Measurements from ENCODE around the gene NDUFS7. TPM values are rescaled to one million over a fixed set of nuclear protein-coding genes. Genes with fewer than 3 reads are reported as not detected.

NDUFS7 gene
- total RNA-seq, 1 donor from 2014 or later, result 98.8 TPM

GRCh38 chr19:1383017-1383311, 743 bp upstream of the NDUFS7 start:
- peak overlapping the region; percentile 84 for H3K4me3 Mint-ChIP-seq
- H3K9me3 Mint-ChIP-seq, result no peaks in the 10 kb centered on the region
- peaks cover 18% of the 10 kb centered on the region for H3K4me1 Mint-ChIP-seq (ENCODE audit: low read depth)
- no peak for DNase-seq (ENCODE audit: low spot score)
- H3K36me3 Mint-ChIP-seq (ENCODE audit: low read depth), result peaks cover 2% of the 10 kb centered on the region
- peaks cover 9% of the 10 kb centered on the region for H3K27me3 Mint-ChIP-seq (ENCODE audit: insufficient read depth)
- intact Hi-C loops (cut with micrococcal nuclease), result loop anchor here (1.0 to 5.0 kb wide), 5 partner anchors 24 to 251 kb away; partner anchors contain the start of genes C19orf25, DAZAP1 and RPS15
- peak overlapping the region; percentile 99 for H3K27ac Mint-ChIP-seq

- Mint-ChIP-seq H3K9me3 (no peaks in the 10 kb centered on the region), H3K27me3 (ENCODE audit: insufficient read depth) (peaks cover 9% of the 10 kb centered on the region), H3K36me3 (ENCODE audit: low read depth) (peaks cover 7% of the 10 kb centered on the region), H3K4me3 (peak overlapping the region; percentile 84), H3K4me1 (ENCODE audit: low read depth) (peaks cover 18% of the 10 kb centered on the region), H3K27ac (peak overlapping the region; percentile 68)
- no peak for DNase-seq (ENCODE audit: low spot score)
- intact Hi-C loops (cut with micrococcal nuclease), result loop anchor here (5.0 kb wide), 1 partner anchor 252 kb away; no protein-coding TSS in a partner anchor
These were observed 367 bp downstream of the NDUFS7 start for GRCh38 chr19:1384085-1384462.

GRCh38 chr19:1384478-1385110, 887 bp downstream of the NDUFS7 start:
- intact Hi-C loops (cut with micrococcal nuclease), result loop anchor here (5.0 kb wide), 1 partner anchor 252 kb away; no protein-coding TSS in a partner anchor
- no peak for DNase-seq (ENCODE audit: low spot score)
- H3K27ac Mint-ChIP-seq, result peak overlapping the region; percentile 68
- H3K36me3 Mint-ChIP-seq (ENCODE audit: low read depth), result peaks cover 8% of the 10 kb centered on the region
- no peaks in the 10 kb centered on the region for H3K9me3 Mint-ChIP-seq
- H3K27me3 Mint-ChIP-seq (ENCODE audit: insufficient read depth), result peaks cover 9% of the 10 kb centered on the region
- H3K4me3 Mint-ChIP-seq, result peak overlapping the region; percentile 84
- peaks cover 18% of the 10 kb centered on the region for H3K4me1 Mint-ChIP-seq (ENCODE audit: low read depth)

- no peak for DNase-seq (ENCODE audit: low spot score)
- Mint-ChIP-seq H3K36me3 (ENCODE audit: low read depth) (peaks cover 10% of the 10 kb centered on the region), H3K4me3 (peak overlapping the region; percentile 15), H3K4me1 (ENCODE audit: low read depth) (peaks cover 18% of the 10 kb centered on the region), H3K9me3 (no peaks in the 10 kb centered on the region), H3K27ac (no peak overlapping the region), H3K27me3 (ENCODE audit: insufficient read depth) (peaks cover 9% of the 10 kb centered on the region)
- intact Hi-C loops (cut with micrococcal nuclease), result no loop called here
These were observed 2.1 kb downstream of the NDUFS7 start for GRCh38 chr19:1385816-1386215.

GRCh38 chr19:1386945-1387683, 3.4 kb downstream of the NDUFS7 start:
- Mint-ChIP-seq H3K36me3 (ENCODE audit: low read depth) (peaks cover 17% of the 10 kb centered on the region), H3K4me1 (ENCODE audit: low read depth) (peaks cover 18% of the 10 kb centered on the region), H3K9me3 (no peaks in the 10 kb centered on the region), H3K27me3 (ENCODE audit: insufficient read depth) (peaks cover 7% of the 10 kb centered on the region), H3K27ac (no peak overlapping the region), H3K4me3 (no peak overlapping the region)
- no peak for DNase-seq (ENCODE audit: low spot score)
- intact Hi-C loops (cut with micrococcal nuclease), result no loop called here

GRCh38 chr19:1387684-1388636, 4.3 kb downstream of the NDUFS7 start:
- Mint-ChIP-seq H3K27me3 (ENCODE audit: insufficient read depth) (peaks cover 7% of the 10 kb centered on the region), H3K9me3 (no peaks in the 10 kb centered on the region), H3K4me3 (no peak overlapping the region), H3K4me1 (ENCODE audit: low read depth) (peaks cover 15% of the 10 kb centered on the region), H3K27ac (no peak overlapping the region), H3K36me3 (ENCODE audit: low read depth) (peaks cover 21% of the 10 kb centered on the region)
- DNase-seq (ENCODE audit: low spot score), result no peak
- intact Hi-C loops (cut with micrococcal nuclease), result no loop called here

- no peak overlapping the region for H3K4me3 Mint-ChIP-seq
- peaks cover 21% of the 10 kb centered on the region for H3K36me3 Mint-ChIP-seq (ENCODE audit: low read depth)
- no peaks in the 10 kb centered on the region for H3K9me3 Mint-ChIP-seq
- DNase-seq (ENCODE audit: low spot score), result no peak
- intact Hi-C loops (cut with micrococcal nuclease), result no loop called here
- no peak overlapping the region for H3K27ac Mint-ChIP-seq
- H3K27me3 Mint-ChIP-seq (ENCODE audit: insufficient read depth), result peaks cover 1% of the 10 kb centered on the region
- peaks cover 8% of the 10 kb centered on the region for H3K4me1 Mint-ChIP-seq (ENCODE audit: low read depth)
These were observed 4.9 kb downstream of the NDUFS7 start for GRCh38 chr19:1388637-1389026.

- H3K36me3 Mint-ChIP-seq (ENCODE audit: low read depth), result peaks cover 21% of the 10 kb centered on the region
- no peak overlapping the region for H3K4me3 Mint-ChIP-seq
- no peaks in the 10 kb centered on the region for H3K9me3 Mint-ChIP-seq
- no peaks in the 10 kb centered on the region for H3K27me3 Mint-ChIP-seq (ENCODE audit: insufficient read depth)
- H3K4me1 Mint-ChIP-seq (ENCODE audit: low read depth), result peaks cover 7% of the 10 kb centered on the region
- intact Hi-C loops (cut with micrococcal nuclease), result no loop called here
- no peak for DNase-seq (ENCODE audit: low spot score)
- H3K27ac Mint-ChIP-seq, result no peak overlapping the region
These were observed 5.6 kb downstream of the NDUFS7 start for GRCh38 chr19:1389033-1389940.

- H3K27ac Mint-ChIP-seq, result no peak overlapping the region
These were observed 7.2 kb downstream of the NDUFS7 start for GRCh38 chr19:1390890-1391423.

GRCh38 chr19:1392407-1392806, 8.7 kb downstream of the NDUFS7 start:
- no peak overlapping the region for H3K4me3 Mint-ChIP-seq

More at GRCh38 chr19:1390890-1391423, 7.2 kb downstream of the NDUFS7 start:
- Mint-ChIP-seq H3K27me3 (ENCODE audit: insufficient read depth) (no peaks in the 10 kb centered on the region), H3K9me3 (no peaks in the 10 kb centered on the region), H3K36me3 (ENCODE audit: low read depth) (peaks cover 19% of the 10 kb centered on the region), H3K4me1 (ENCODE audit: low read depth) (no peaks in the 10 kb centered on the region), H3K4me3 (no peak overlapping the region)
- no peak for DNase-seq (ENCODE audit: low spot score)
- intact Hi-C loops (cut with micrococcal nuclease), result no loop called here

GRCh38 chr19:1392939-1393530, 9.3 kb downstream of the NDUFS7 start:
- Mint-ChIP-seq H3K4me3 (no peak overlapping the region), H3K9me3 (no peaks in the 10 kb centered on the region), H3K4me1 (ENCODE audit: low read depth) (no peaks in the 10 kb centered on the region), H3K27me3 (ENCODE audit: insufficient read depth) (no peaks in the 10 kb centered on the region), H3K27ac (no peak overlapping the region), H3K36me3 (ENCODE audit: low read depth) (peaks cover 19% of the 10 kb centered on the region)
- DNase-seq (ENCODE audit: low spot score), result no peak
- intact Hi-C loops (cut with micrococcal nuclease), result no loop called here

More at GRCh38 chr19:1392407-1392806, 8.7 kb downstream of the NDUFS7 start:
- no peak overlapping the region for H3K27ac Mint-ChIP-seq
- DNase-seq (ENCODE audit: low spot score), result no peak
- H3K4me1 Mint-ChIP-seq (ENCODE audit: low read depth), result no peaks in the 10 kb centered on the region
- no peaks in the 10 kb centered on the region for H3K27me3 Mint-ChIP-seq (ENCODE audit: insufficient read depth)
- intact Hi-C loops (cut with micrococcal nuclease), result no loop called here
- peaks cover 19% of the 10 kb centered on the region for H3K36me3 Mint-ChIP-seq (ENCODE audit: low read depth)
- H3K9me3 Mint-ChIP-seq, result no peaks in the 10 kb centered on the region
